GM12892 (cell line): ENCODE results near the gene SCGB2B2.
"Not testable (repeated sequence)": the region's sequence is repeated elsewhere in the genome, so short reads cannot be mapped to it uniquely, and the experiment has no call there.

Experiments
- DNase-seq: peaks from one replicate; pipeline ENCODE4 v3.0.0; 2011; ENCODE audit not compliant: insufficient read length
- FAIRE-seq: peaks from 2 replicates; lab custom pipeline; 2011; peaks lifted over from hg19 to GRCh38; lab: Jason Lieb, UNC
- POLR2A ChIP-seq: IDR thresholded peaks from 2 replicates; pipeline ENCODE4 v1.6.1; 2011; ENCODE audit warnings: low read depth, low read length, control low read depth
- POLR2AphosphoS5 ChIP-seq: IDR thresholded peaks from 2 replicates; pipeline ENCODE4 v1.6.1; 2011; ENCODE audit warnings: low read depth, low read length, control low read depth
- TAF1 ChIP-seq: IDR thresholded peaks from 2 replicates; pipeline ENCODE4 v1.6.1; 2011; ENCODE audit warnings: low read depth, mild to moderate bottlenecking, control low read depth, low read length, borderline replicate concordance

SCGB2B2 gene

GRCh38 chr19:34667349-34668076 is 9.4 kb downstream of the SCGB2B2 start:
- TF ChIP-seq POLR2A = no peak
- no peak for DNase-seq
- no peak for FAIRE-seq

- DNase-seq = no peak
- no peak for FAIRE-seq
- TF ChIP-seq POLR2A = no peak
- no peak for TF ChIP-seq POLR2AphosphoS5
- TF ChIP-seq TAF1 = no peak
Observed at GRCh38 chr19:34666958-34667265, 10.0 kb downstream of the SCGB2B2 start.

GRCh38 chr19:34666200-34666957 is 10.6 kb downstream of the SCGB2B2 start:
- no peak for TF ChIP-seq POLR2AphosphoS5
- no peak for TF ChIP-seq POLR2A
- no peak for TF ChIP-seq TAF1
- DNase-seq (no peak), FAIRE-seq (no peak)

GRCh38 chr19:34665275-34665674 is 11.7 kb downstream of the SCGB2B2 start:
- not testable (repeated sequence) for FAIRE-seq, DNase-seq

GRCh38 chr19:34664870-34665269 is 12.1 kb downstream of the SCGB2B2 start:
- DNase-seq (no peak), FAIRE-seq (no peak)
- TF ChIP-seq TAF1 = no peak
- TF ChIP-seq POLR2A = no peak
- TF ChIP-seq POLR2AphosphoS5 = no peak

- FAIRE-seq = no peak
- DNase-seq = no peak
- TF ChIP-seq TAF1 = no peak
Observed at GRCh38 chr19:34664168-34664567, 12.8 kb downstream of the SCGB2B2 start.

- no peak for DNase-seq
- TF ChIP-seq POLR2AphosphoS5 = no peak
- no peak for TF ChIP-seq POLR2A
- TF ChIP-seq TAF1 = no peak
- FAIRE-seq = no peak
Observed at GRCh38 chr19:34662919-34663318, 14.0 kb downstream of the SCGB2B2 start.

- FAIRE-seq (no peak), DNase-seq (no peak)
- TF ChIP-seq POLR2A (no peak), POLR2AphosphoS5 (no peak), TAF1 (no peak)
Observed at GRCh38 chr19:34661357-34661756, 15.6 kb downstream of the SCGB2B2 start.

GRCh38 chr19:34655651-34656050 is 21.3 kb downstream of the SCGB2B2 start:
- DNase-seq (no peak), FAIRE-seq (no peak)
- no peak for TF ChIP-seq POLR2AphosphoS5
- TF ChIP-seq TAF1 = no peak
- TF ChIP-seq POLR2A = no peak

- FAIRE-seq (no peak), DNase-seq (no peak)
- no peak for TF ChIP-seq POLR2AphosphoS5
- no peak for TF ChIP-seq TAF1
- TF ChIP-seq POLR2A = no peak
Observed at GRCh38 chr19:34654796-34655195, 22.2 kb downstream of the SCGB2B2 start.

- TF ChIP-seq POLR2A (no peak), TAF1 (no peak), POLR2AphosphoS5 (no peak)
- no peak for DNase-seq
- no peak for FAIRE-seq
Observed at GRCh38 chr19:34651747-34652146, 25.2 kb downstream of the SCGB2B2 start.

GRCh38 chr19:34649886-34650543 is 26.9 kb downstream of the SCGB2B2 start:
- TF ChIP-seq TAF1 (no peak), POLR2AphosphoS5 (no peak), POLR2A (no peak)
- no peak for FAIRE-seq
- no peak for DNase-seq
